H9 (cell line): Measurements from ENCODE around the gene NFRKB. TPM values are rescaled to one million over a fixed set of nuclear protein-coding genes. Genes with fewer than 3 reads are reported as not detected.

Source experiments
- DNase-seq: peaks from one replicate; pipeline ENCODE4 v3.0.0-alpha.2; 2017
- H2AFZ ChIP-seq: one replicate; pipeline ENCODE4 v1.6.1; 2013; ENCODE audit warnings: mild to moderate bottlenecking, low read length, control low read depth, moderate library complexity
- H2AK5ac ChIP-seq: 2 replicates; pipeline ENCODE4 v1.6.1; 2013; ENCODE audit warnings: low read length, control low read depth, mixed read lengths; ENCODE audit not compliant: insufficient read length
- H2BK120ac ChIP-seq: one replicate; pipeline ENCODE4 v1.6.1; 2013; ENCODE audit warnings: low read depth, mild to moderate bottlenecking, low read length, control low read depth, inconsistent platforms; ENCODE audit not compliant: poor library complexity, severe bottlenecking
- H2BK12ac ChIP-seq: 2 replicates; pipeline ENCODE4 v1.6.1; 2013; ENCODE audit warnings: low read length, control low read depth, mixed read lengths, low read depth; ENCODE audit not compliant: insufficient read length
- H2BK15ac ChIP-seq: 2 replicates; pipeline ENCODE4 v1.6.1; 2013; ENCODE audit warnings: low read depth, low read length, control low read depth
- H2BK20ac ChIP-seq: one replicate; pipeline ENCODE4 v1.6.1; 2013; ENCODE audit warnings: low read depth, mild to moderate bottlenecking, low read length, control low read depth, inconsistent platforms; ENCODE audit not compliant: poor library complexity, severe bottlenecking
- H2BK5ac ChIP-seq: 2 replicates; pipeline ENCODE4 v1.6.1; 2013; ENCODE audit warnings: low read length, control low read depth, mixed read lengths; ENCODE audit not compliant: insufficient read length
- H3K14ac ChIP-seq: 2 replicates; pipeline ENCODE4 v1.6.1; 2013; ENCODE audit warnings: low read length, control low read depth; ENCODE audit not compliant: insufficient read depth
- H3K18ac ChIP-seq: 2 replicates; pipeline ENCODE4 v1.6.1; 2013; ENCODE audit warnings: low read depth, mild to moderate bottlenecking, mixed read lengths, low read length, control low read depth; ENCODE audit not compliant: insufficient read length
- H3K23ac ChIP-seq: 2 replicates; pipeline ENCODE4 v1.6.1; 2013; ENCODE audit warnings: low read length, control low read depth, mixed read lengths, low read depth; ENCODE audit not compliant: insufficient read length
- H3K23me2 ChIP-seq: 2 replicates; pipeline ENCODE4 v1.6.1; 2013; ENCODE audit warnings: low read depth, mild to moderate bottlenecking, mixed read lengths, low read length, control low read depth; ENCODE audit not compliant: insufficient read length, poor library complexity, severe bottlenecking
- H3K27ac ChIP-seq: 2 replicates; pipeline ENCODE4 v1.5.1; 2013; ENCODE audit warnings: low read length, control low read depth, mixed read lengths, low read depth; ENCODE audit not compliant: insufficient read length
- H3K27me3 ChIP-seq: 2 replicates; pipeline ENCODE4 v1.6.1; 2013; ENCODE audit warnings: low read length, control low read depth, inconsistent platforms; ENCODE audit not compliant: insufficient read depth
- H3K4ac ChIP-seq: 2 replicates; pipeline ENCODE4 v1.6.1; 2013; ENCODE audit warnings: low read depth, mild to moderate bottlenecking, control low read depth, inconsistent platforms, low read length, moderate library complexity
- H3K4me1 ChIP-seq: 2 replicates; pipeline ENCODE4 v1.6.1; 2013; ENCODE audit warnings: low read length, control low read depth, inconsistent platforms; ENCODE audit not compliant: insufficient read depth
- H3K4me2 ChIP-seq: 2 replicates; pipeline ENCODE4 v1.6.1; 2013; ENCODE audit warnings: low read length, control low read depth, mixed read lengths; ENCODE audit not compliant: insufficient read length, insufficient read depth
- H3K56ac ChIP-seq: 2 replicates; pipeline ENCODE4 v1.6.1; 2013; ENCODE audit warnings: low read depth, mild to moderate bottlenecking, mixed read lengths, low read length, control low read depth; ENCODE audit not compliant: insufficient read length
- H3K79me1 ChIP-seq: 2 replicates; pipeline ENCODE4 v1.6.1; 2013; ENCODE audit warnings: low read depth, mild to moderate bottlenecking, moderate library complexity, low read length, control low read depth, inconsistent platforms; ENCODE audit not compliant: insufficient read depth, poor library complexity, severe bottlenecking
- H3K79me2 ChIP-seq: 2 replicates; pipeline ENCODE4 v1.6.1; 2013; ENCODE audit warnings: low read length, control low read depth, inconsistent platforms; ENCODE audit not compliant: insufficient read depth
- H3K9ac ChIP-seq: 2 replicates; pipeline ENCODE4 v1.6.1; 2013; ENCODE audit warnings: low read length, control low read depth, mixed read lengths; ENCODE audit not compliant: insufficient read length; ENCODE audit errors: extremely low read depth
- H3K9me3 ChIP-seq: one replicate; pipeline ENCODE4 v1.6.1; 2013; ENCODE audit warnings: low read depth, low read length, inconsistent platforms; ENCODE audit not compliant: control insufficient read depth
- H3T11ph ChIP-seq: one replicate; pipeline ENCODE4 v1.6.1; 2013; ENCODE audit warnings: mild to moderate bottlenecking, low read length, control low read depth, inconsistent platforms
- H4K20me1 ChIP-seq: one replicate; pipeline ENCODE4 v1.6.1; 2013; ENCODE audit not compliant: control insufficient read depth, insufficient read length, insufficient read depth
- H4K5ac ChIP-seq: 2 replicates; pipeline ENCODE4 v1.6.1; 2013; ENCODE audit warnings: low read depth, mild to moderate bottlenecking, mixed read lengths, low read length, control low read depth; ENCODE audit not compliant: insufficient read length
- H4K8ac ChIP-seq: replicated peaks from 2 replicates; pipeline ENCODE4 v1.6.1; 2013; ENCODE audit warnings: low read length, control low read depth, mixed read lengths, low read depth; ENCODE audit not compliant: insufficient read length
- H4K91ac ChIP-seq: 2 replicates; pipeline ENCODE4 v1.6.1; 2013; ENCODE audit warnings: low read depth, mild to moderate bottlenecking, moderate library complexity, mixed read lengths, low read length, control low read depth; ENCODE audit not compliant: insufficient read length
- H3K27ac Mint-ChIP-seq, 3 experiments: 2 replicates in 2 of 3; 3 replicates in 1 of 3; pipeline ENCODE4 v1.8.0; 2020 to 2021; ENCODE audit warnings: mixed read lengths in 3 of 3, mild to moderate bottlenecking in 1 of 3, moderate library complexity in 1 of 3
- H3K27me3 Mint-ChIP-seq: 2 replicates; pipeline ENCODE4 v1.8.0; 2021; ENCODE audit warnings: low read depth, mild to moderate bottlenecking, moderate library complexity, mixed read lengths
- H3K36me3 Mint-ChIP-seq, 3 experiments: 2 replicates in 2 of 3; 3 replicates in 1 of 3; pipeline ENCODE4 v1.8.0; 2020 to 2021; ENCODE audit warnings: low read depth in 3 of 3, mixed read lengths in 3 of 3; ENCODE audit not compliant: insufficient read depth in 1 of 3
- H3K4me1 Mint-ChIP-seq, 2 experiments: 2 replicates each; pipeline ENCODE4 v1.8.0; 2020; ENCODE audit warnings: mixed read lengths in 2 of 2
- H3K4me3 Mint-ChIP-seq, 2 experiments: 2 replicates in 1 of 2; 3 replicates in 1 of 2; pipeline ENCODE4 v1.8.0; 2020 to 2021; ENCODE audit warnings: mild to moderate bottlenecking in 2 of 2, mixed read lengths in 2 of 2, moderate library complexity in 1 of 2
- H3K9me3 Mint-ChIP-seq, 2 experiments: 2 replicates in 1 of 2; 3 replicates in 1 of 2; pipeline ENCODE4 v1.8.0; 2020; ENCODE audit warnings: mild to moderate bottlenecking in 2 of 2, mixed read lengths in 2 of 2, moderate library complexity in 1 of 2
- CTCF ChIP-seq: fragments of 200-600 bp; sonication (generic); conservative IDR thresholded peaks from 3 replicates; pipeline ENCODE4 v1.8.0; 2021; ENCODE audit warnings: antibody characterized with exemption, mild to moderate bottlenecking
- WGBS: extraction: QIAGEN DNeasy Blood & Tissue Kit; methylation state at CpG from one replicate; pipeline ENCODE4 v1.1.7; 2013; ENCODE audit warnings: missing lambda C conversion rate, low lambda C conversion rate, mixed read lengths; ENCODE audit not compliant: insufficient read length; ENCODE audit errors: extremely low coverage; 5-methylcytosine and 5-hydroxymethylcytosine counted together
- total RNA-seq: library from RNA; stranded (reverse); gene quantifications from 2 replicates; pipeline ENCODE4 v1.2.1, GENCODE V29; 2021

Gene NFRKB
- total RNA-seq, 1 experiment from 2014 or later, result 41.0 TPM

GRCh38 chr11:129861702-129862522 lies 33.5 kb downstream of the NFRKB start:
- Histone ChIP-seq H3K23me2 (no peaks in the 10 kb centered on the region), H4K91ac (no peak overlapping the region), H2BK5ac (no peak overlapping the region), H3K79me1 (no peaks in the 10 kb centered on the region), H3K4ac (no peak overlapping the region), H3K9ac (no peak overlapping the region), H3K79me2 (no peaks in the 10 kb centered on the region), H2BK12ac (peak overlapping the region; percentile 6), H2AK5ac (no peak overlapping the region), H3T11ph (no peak overlapping the region), H4K20me1 (no peaks in the 10 kb centered on the region), H2BK20ac (no peak overlapping the region), H3K23ac (no peak overlapping the region), H3K14ac (no peak overlapping the region; the same call in 1 of the 2 replicates), H2BK120ac (no peak overlapping the region), H3K27ac (peak overlapping the region; percentile 37), H2BK15ac (no peak overlapping the region), H2AFZ (no peak overlapping the region), H4K5ac (no peak overlapping the region), H3K56ac (no peak overlapping the region), H3K4me2 (no peak overlapping the region), H3K27me3 (no peaks in the 10 kb centered on the region), H3K18ac (no peak overlapping the region), H3K4me1 (peaks cover 2% of the 10 kb centered on the region; the same call in 1 of the 2 replicates), H3K9me3 (no peaks in the 10 kb centered on the region), H4K8ac (no peak overlapping the region)
- H3K36me3 Mint-ChIP-seq, result peaks cover 41 to 73% (median 65%) of the 10 kb centered on the region in 3 experiments
- no peak overlapping the region for H3K4me3 Mint-ChIP-seq
- no peak for TF ChIP-seq CTCF
- H3K27ac Mint-ChIP-seq, result peak overlapping the region; percentile 88 to 94 (median 90)
- peak; percentile 67 for DNase-seq
- peaks cover 11 to 13% of the 10 kb centered on the region in 2 experiments for H3K4me1 Mint-ChIP-seq
- H3K27me3 Mint-ChIP-seq, result no peaks in the 10 kb centered on the region
- H3K9me3 Mint-ChIP-seq, result no peaks in the 10 kb centered on the region
- WGBS, result no CpG with 5 or more reads among the region's 16 CpGs
